Measurements from ENCODE around the gene XKR3.
"Not testable (repeated sequence)": the region's sequence is repeated elsewhere in the genome, so short reads cannot be mapped to it uniquely, and the experiment has no call there.

DNA sequence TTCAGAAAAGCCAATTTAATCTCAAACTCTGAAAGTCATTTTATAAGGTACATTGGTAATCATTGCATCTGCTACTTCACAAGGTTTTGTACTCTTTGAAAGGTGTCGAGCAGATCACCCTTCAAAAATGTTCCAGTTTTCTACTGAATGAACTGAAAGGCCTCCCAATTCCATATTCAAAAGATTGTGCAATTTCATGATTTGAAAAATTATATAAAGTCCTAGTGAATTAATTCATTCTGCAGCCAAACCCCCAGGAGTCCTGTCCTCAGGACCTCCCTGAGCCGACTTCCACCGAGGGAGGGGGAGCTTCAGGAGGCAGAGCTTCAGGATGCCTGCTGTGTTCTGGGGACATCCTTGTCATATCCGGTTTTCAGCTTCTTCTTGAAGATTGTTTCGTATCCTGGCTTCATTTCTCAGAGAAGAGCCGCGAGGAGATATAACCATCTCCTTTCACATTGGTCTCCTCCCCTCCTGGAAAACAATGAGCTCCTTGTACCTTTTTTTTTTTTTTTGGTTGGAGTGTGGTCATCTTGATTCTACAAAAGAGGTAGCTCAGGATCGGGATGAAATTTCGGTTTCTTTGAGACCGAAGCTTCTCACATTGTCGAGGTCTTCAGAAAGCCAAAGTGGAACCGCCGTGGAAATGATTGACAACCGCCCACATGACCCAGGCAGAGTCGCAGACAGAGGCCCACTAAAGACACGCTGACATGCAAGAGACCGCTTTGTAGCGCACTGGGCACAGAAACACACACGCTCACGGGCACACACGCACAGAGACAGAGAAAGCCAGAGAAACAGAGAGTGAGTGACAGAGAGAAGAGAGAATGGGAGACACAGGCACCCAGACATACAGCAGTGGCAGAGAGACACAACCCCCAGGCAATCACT, 77.7 kb downstream of the XKR3 start:
- TF ChIP-seq, protein P1, sequence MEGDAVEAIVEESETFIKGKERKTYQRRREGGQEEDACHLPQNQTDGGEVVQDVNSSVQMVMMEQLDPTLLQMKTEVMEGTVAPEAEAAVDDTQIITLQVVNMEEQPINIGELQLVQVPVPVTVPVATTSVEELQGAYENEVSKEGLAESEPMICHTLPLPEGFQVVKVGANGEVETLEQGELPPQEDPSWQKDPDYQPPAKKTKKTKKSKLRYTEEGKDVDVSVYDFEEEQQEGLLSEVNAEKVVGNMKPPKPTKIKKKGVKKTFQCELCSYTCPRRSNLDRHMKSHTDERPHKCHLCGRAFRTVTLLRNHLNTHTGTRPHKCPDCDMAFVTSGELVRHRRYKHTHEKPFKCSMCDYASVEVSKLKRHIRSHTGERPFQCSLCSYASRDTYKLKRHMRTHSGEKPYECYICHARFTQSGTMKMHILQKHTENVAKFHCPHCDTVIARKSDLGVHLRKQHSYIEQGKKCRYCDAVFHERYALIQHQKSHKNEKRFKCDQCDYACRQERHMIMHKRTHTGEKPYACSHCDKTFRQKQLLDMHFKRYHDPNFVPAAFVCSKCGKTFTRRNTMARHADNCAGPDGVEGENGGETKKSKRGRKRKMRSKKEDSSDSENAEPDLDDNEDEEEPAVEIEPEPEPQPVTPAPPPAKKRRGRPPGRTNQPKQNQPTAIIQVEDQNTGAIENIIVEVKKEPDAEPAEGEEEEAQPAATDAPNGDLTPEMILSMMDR (IDR thresholded peaks at IDR 0.05; ENCODE audit: low read depth, low read length): not testable (repeated sequence)
- not testable (repeated sequence) for TF ChIP-seq POLR2A (IDR thresholded peaks at IDR 0.05; ENCODE audit: extremely low read depth, insufficient read length)
